DOHH2 (cell line): ENCODE results near the gene KRT85.

Experiments
- EZH2phosphoT487 ChIP-seq: fragments of 200-600 bp; sonication (generic); IDR thresholded peaks from 2 replicates; pipeline ENCODE4 v1.6.1; 2017; ENCODE audit warnings: borderline replicate concordance, mild to moderate bottlenecking, antibody characterized with exemption, low read length, moderate library complexity, mixed read lengths
- TF ChIP-seq, protein P1 (sequence below): fragments of 200-600 bp; sonication (generic); IDR thresholded peaks from one replicate; pipeline ENCODE4 v1.5.1; 2014; ENCODE audit warnings: antibody characterized with exemption, mild to moderate bottlenecking, low read depth, low read length; ENCODE audit not compliant: poor library complexity, severe bottlenecking

DNA sequence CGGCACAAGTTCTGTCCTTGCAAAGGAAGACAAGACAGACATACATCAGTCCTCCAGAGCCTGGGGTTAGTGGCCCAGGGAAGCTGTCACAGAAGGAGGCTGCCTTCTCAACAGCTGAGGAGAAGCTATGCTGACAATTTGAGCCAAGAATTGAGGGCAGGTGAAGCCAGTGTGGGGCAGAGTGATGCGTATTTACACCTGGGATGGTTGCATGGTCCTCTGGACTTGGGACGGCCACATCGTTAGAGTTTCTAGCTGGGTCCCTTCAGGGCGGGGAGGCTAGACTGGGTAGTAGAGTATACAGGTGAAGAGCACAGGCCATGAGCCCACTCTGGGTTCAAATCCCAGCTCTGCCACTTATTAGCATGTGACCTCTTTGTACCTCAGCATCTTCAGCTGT, 16.5 kb downstream of the KRT85 start:
- TF ChIP-seq EZH2phosphoT487 = no peak
- TF ChIP-seq, protein P1, sequence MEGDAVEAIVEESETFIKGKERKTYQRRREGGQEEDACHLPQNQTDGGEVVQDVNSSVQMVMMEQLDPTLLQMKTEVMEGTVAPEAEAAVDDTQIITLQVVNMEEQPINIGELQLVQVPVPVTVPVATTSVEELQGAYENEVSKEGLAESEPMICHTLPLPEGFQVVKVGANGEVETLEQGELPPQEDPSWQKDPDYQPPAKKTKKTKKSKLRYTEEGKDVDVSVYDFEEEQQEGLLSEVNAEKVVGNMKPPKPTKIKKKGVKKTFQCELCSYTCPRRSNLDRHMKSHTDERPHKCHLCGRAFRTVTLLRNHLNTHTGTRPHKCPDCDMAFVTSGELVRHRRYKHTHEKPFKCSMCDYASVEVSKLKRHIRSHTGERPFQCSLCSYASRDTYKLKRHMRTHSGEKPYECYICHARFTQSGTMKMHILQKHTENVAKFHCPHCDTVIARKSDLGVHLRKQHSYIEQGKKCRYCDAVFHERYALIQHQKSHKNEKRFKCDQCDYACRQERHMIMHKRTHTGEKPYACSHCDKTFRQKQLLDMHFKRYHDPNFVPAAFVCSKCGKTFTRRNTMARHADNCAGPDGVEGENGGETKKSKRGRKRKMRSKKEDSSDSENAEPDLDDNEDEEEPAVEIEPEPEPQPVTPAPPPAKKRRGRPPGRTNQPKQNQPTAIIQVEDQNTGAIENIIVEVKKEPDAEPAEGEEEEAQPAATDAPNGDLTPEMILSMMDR = no peak
